Measurements from ENCODE around the gene RNGTT.

DNA sequence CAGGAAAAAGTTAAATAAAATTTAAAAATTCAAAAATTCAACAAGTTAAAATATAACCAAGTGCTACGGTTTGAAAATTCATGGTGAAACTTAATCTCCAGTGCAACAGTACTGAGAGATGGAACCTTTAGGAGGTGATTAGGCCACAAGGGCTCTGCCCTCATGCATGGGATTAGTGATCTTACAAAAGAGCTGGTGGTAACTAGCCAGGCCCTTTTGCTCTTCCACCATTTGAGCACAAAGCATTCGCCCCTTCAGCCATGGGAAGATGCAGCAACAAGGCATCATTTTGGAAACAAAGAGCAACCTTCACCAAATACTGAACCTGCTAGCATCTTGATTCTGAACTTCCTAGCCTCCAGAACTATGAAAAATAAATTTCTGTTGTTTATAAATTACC, 80.9 kb downstream of the RNGTT start:
- no peak for TF ChIP-seq EZH2 (IDR thresholded peaks at IDR 0.05; ENCODE audit: borderline replicate concordance, low read length)
- TF ChIP-seq, protein P1, sequence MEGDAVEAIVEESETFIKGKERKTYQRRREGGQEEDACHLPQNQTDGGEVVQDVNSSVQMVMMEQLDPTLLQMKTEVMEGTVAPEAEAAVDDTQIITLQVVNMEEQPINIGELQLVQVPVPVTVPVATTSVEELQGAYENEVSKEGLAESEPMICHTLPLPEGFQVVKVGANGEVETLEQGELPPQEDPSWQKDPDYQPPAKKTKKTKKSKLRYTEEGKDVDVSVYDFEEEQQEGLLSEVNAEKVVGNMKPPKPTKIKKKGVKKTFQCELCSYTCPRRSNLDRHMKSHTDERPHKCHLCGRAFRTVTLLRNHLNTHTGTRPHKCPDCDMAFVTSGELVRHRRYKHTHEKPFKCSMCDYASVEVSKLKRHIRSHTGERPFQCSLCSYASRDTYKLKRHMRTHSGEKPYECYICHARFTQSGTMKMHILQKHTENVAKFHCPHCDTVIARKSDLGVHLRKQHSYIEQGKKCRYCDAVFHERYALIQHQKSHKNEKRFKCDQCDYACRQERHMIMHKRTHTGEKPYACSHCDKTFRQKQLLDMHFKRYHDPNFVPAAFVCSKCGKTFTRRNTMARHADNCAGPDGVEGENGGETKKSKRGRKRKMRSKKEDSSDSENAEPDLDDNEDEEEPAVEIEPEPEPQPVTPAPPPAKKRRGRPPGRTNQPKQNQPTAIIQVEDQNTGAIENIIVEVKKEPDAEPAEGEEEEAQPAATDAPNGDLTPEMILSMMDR (conservative IDR thresholded peaks at IDR 0.05 in 1 of 2, IDR thresholded peaks at IDR 0.05 in 1 of 2; ENCODE audit: extremely low read depth in 1 of 2, insufficient read depth in 1 of 2, low read depth in 1 of 2, low read length in 2 of 2), result no peak

All from mammary epithelial cell (primary cell).